ENCODE data around the gene GBP2.
"Not testable (repeated sequence)": the region's sequence is repeated elsewhere in the genome, so short reads cannot be mapped to it uniquely, and the experiment has no call there.

GBP2 gene
- total RNA-seq = 261 to 690 (median 324) reads per million in 3 experiments

GRCh38 chr1:89125913-89126580 lies at the start of gene GBP2:
TSS of gene GBP2 (minus strand) at chr1:89126114. CDS start at chr1:89121966, 4,148 bp downstream.
- DNase-seq = peak; percentile 32

- no peak for DNase-seq
Measured at GRCh38 chr1:89174491-89174890, 48.6 kb upstream of the GBP2 start.

GRCh38 chr1:89172468-89173143 lies 46.7 kb upstream of the GBP2 start:
- no peak for DNase-seq

- no peak for DNase-seq
Measured at GRCh38 chr1:89171067-89171438, 45.1 kb upstream of the GBP2 start.

GRCh38 chr1:89170170-89171066 lies 44.5 kb upstream of the GBP2 start:
- no peak for DNase-seq

GRCh38 chr1:89169166-89169565 lies 43.3 kb upstream of the GBP2 start:
- no peak for DNase-seq

- DNase-seq = no peak
Measured at GRCh38 chr1:89167590-89168230, 41.8 kb upstream of the GBP2 start.

- DNase-seq = no peak
Measured at GRCh38 chr1:89166705-89167104, 40.8 kb upstream of the GBP2 start.

- no peak for DNase-seq
Measured at GRCh38 chr1:89165811-89166210, 39.9 kb upstream of the GBP2 start.

- DNase-seq = no peak
Measured at GRCh38 chr1:89151047-89151446, 25.1 kb upstream of the GBP2 start.

- no peak for DNase-seq
Measured at GRCh38 chr1:89149976-89150375, 24.1 kb upstream of the GBP2 start.

GRCh38 chr1:89149229-89149628 lies 23.3 kb upstream of the GBP2 start:
- no peak for DNase-seq

GRCh38 chr1:89147678-89148658 lies 22.1 kb upstream of the GBP2 start:
- no peak for DNase-seq

GRCh38 chr1:89146721-89147120 lies 20.8 kb upstream of the GBP2 start:
- no peak for DNase-seq

GRCh38 chr1:89143484-89143883 lies 17.6 kb upstream of the GBP2 start:
- DNase-seq = no peak

GRCh38 chr1:89142160-89142559 lies 16.2 kb upstream of the GBP2 start:
- no peak for DNase-seq

GRCh38 chr1:89133747-89134146 lies 7.8 kb upstream of the GBP2 start:
- DNase-seq = no peak

GRCh38 chr1:89130716-89131115 lies 4.8 kb upstream of the GBP2 start:
- DNase-seq = no peak

- DNase-seq = no peak
Measured at GRCh38 chr1:89129911-89130310, 4.0 kb upstream of the GBP2 start.

GRCh38 chr1:89128003-89128458 lies 2.1 kb upstream of the GBP2 start:
- DNase-seq = not testable (repeated sequence)
